K562 (cell line): ENCODE results near the gene MT4. TPM values are rescaled to one million over a fixed set of nuclear protein-coding genes. Genes with fewer than 3 reads are reported as not detected.
A peak's percentile ranks its signal among the peaks of the same experiment; 100 is the strongest.

Experiments used
- ATF7 ChIP-seq: fragments of 450-650 bp; IDR thresholded peaks from 2 replicates; pipeline ENCODE4 v1.7.1; 2014; ENCODE audit warnings: mild to moderate bottlenecking, moderate library complexity
- CBFA2T3 ChIP-seq: fragments of 450-650 bp; IDR thresholded peaks from 2 replicates; pipeline ENCODE4 v1.6.1; 2017
- CHD2 ChIP-seq: IDR thresholded peaks from 2 replicates; pipeline ENCODE4 v1.6.1; 2011; ENCODE audit warnings: low read depth, low read length
- NFXL1 ChIP-seq: fragments of 450-650 bp; formaldehyde crosslinking; IDR thresholded peaks from 2 replicates; pipeline ENCODE4 v1.4.0; 2021; ENCODE audit warnings: mild to moderate bottlenecking
- NR3C1 ChIP-seq: sonication (generic); formaldehyde crosslinking; IDR thresholded peaks from 2 replicates; pipeline ENCODE4 v1.8.1; 2022; ENCODE audit warnings: missing genetic modification reagents
- ZNF586 ChIP-seq: fragments of 450-650 bp; formaldehyde crosslinking; conservative IDR thresholded peaks from 2 replicates; pipeline ENCODE4 v1.4.0; 2020; ENCODE audit warnings: mild to moderate bottlenecking, moderate library complexity
- ZNF695 ChIP-seq: fragments of 450-650 bp; formaldehyde crosslinking; IDR thresholded peaks from 2 replicates; pipeline ENCODE4 v1.4.0; 2020; ENCODE audit warnings: mild to moderate bottlenecking, moderate library complexity
- ZNF76 ChIP-seq: fragments of 250-450 bp; sonication (Bioruptor Pico); IDR thresholded peaks from 2 replicates; pipeline ENCODE4 v1.4.0; 2020; ENCODE audit warnings: mild to moderate bottlenecking, moderate library complexity, borderline replicate concordance
- polyA plus RNA-seq, 8 experiments: library from polyadenylated mRNA; depleted of rRNA in 4 of 8; stranded (reverse) in 5 of 8; unstranded in 3 of 8; fragments of >200 nt; fragmentation: Nextera tagmentation in 2 of 8; fragmentation: Illumina TruSeq in 1 of 8; extraction: Ambion mirVana in 2 of 8; extraction: Trizol in 1 of 8; gene quantifications; 2 replicates each; pipeline versions ENCODE4 v1.2.1 to v1.2.3, GENCODE V29; 2011 to 2014; ENCODE audit warnings: inconsistent platforms in 1 of 8, missing spikeins in 1 of 8
- total RNA-seq, 7 experiments: library from RNA; depleted of rRNA in 6 of 7; stranded (reverse); fragments of >200 nt in 6 of 7; fragmentation: Illumina TruSeq in 2 of 7; extraction: Trizol in 2 of 7; gene quantifications; 2 replicates each; pipeline versions ENCODE4 v1.2.1 to v1.2.3, GENCODE V29; 2011 to 2021; ENCODE audit warnings: low replicate concordance in 1 of 7
- TF ChIP-seq, protein P1 (sequence below): sonication (generic); formaldehyde crosslinking; IDR thresholded peaks from 2 replicates; pipeline ENCODE4 v1.8.0; 2023; ENCODE audit warnings: mild to moderate bottlenecking, missing genetic modification reagents
- TF ChIP-seq, protein P2 (sequence below), 2 experiments: IDR thresholded peaks; 2 replicates each; pipeline ENCODE4 v1.6.1; 2012; ENCODE audit warnings: improper control_type of control experiment in 2 of 2, low read depth in 2 of 2, low read length in 2 of 2, borderline replicate concordance in 1 of 2
- TF ChIP-seq, protein P3 (sequence below): fragments of 250-450 bp; sonication (Bioruptor Pico); IDR thresholded peaks from 2 replicates; pipeline ENCODE4 v1.5.0; 2020; ENCODE audit warnings: mild to moderate bottlenecking, borderline replicate concordance

Gene MT4
- total and polyA plus RNA-seq, 9 of the 15 experiments (the other 6 are each of a cell fraction or from before 2014, with no cell fraction given), result not detected

DNA sequence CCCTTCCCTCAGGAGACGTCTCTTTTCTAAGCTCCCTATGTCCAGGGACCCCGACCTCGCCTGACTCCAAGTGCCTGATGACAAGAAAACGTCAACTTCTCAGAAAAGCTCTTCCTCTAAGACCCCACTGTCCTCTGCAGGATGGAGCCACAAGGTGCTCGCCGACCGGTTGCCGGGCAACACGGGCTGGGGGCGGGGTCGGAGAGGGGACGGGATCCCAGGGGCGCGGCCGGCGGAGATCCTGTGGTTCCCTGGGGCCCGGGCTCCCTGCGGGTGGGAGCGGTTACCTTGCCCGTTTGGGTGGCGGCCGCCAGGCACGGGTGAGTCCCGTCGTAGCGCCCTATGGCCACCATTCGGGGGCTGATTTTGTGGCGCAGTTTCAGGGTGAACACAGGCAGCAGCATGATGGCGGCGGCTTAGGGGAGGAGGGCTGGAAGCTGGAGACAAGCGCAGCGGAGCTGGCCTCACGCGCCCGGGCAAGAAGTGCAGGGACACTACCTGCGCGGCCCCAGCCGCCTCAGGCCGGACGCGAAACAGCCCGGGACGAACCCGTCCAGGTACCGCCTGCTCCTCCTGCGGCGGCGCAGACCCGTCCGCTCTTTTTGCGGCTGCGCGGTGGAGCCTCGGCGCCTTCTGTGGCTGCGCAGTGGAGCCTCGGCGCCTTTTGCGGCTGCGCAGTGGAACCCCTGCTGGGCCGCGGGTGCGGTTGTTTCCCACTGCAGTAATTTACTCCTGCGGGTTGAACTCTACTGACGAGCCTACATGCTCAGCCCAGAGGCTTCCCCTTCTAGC, 45.2 kb upstream of the MT4 start, which contains the start of gene BBS2 (continued):
- TF ChIP-seq, protein P1, sequence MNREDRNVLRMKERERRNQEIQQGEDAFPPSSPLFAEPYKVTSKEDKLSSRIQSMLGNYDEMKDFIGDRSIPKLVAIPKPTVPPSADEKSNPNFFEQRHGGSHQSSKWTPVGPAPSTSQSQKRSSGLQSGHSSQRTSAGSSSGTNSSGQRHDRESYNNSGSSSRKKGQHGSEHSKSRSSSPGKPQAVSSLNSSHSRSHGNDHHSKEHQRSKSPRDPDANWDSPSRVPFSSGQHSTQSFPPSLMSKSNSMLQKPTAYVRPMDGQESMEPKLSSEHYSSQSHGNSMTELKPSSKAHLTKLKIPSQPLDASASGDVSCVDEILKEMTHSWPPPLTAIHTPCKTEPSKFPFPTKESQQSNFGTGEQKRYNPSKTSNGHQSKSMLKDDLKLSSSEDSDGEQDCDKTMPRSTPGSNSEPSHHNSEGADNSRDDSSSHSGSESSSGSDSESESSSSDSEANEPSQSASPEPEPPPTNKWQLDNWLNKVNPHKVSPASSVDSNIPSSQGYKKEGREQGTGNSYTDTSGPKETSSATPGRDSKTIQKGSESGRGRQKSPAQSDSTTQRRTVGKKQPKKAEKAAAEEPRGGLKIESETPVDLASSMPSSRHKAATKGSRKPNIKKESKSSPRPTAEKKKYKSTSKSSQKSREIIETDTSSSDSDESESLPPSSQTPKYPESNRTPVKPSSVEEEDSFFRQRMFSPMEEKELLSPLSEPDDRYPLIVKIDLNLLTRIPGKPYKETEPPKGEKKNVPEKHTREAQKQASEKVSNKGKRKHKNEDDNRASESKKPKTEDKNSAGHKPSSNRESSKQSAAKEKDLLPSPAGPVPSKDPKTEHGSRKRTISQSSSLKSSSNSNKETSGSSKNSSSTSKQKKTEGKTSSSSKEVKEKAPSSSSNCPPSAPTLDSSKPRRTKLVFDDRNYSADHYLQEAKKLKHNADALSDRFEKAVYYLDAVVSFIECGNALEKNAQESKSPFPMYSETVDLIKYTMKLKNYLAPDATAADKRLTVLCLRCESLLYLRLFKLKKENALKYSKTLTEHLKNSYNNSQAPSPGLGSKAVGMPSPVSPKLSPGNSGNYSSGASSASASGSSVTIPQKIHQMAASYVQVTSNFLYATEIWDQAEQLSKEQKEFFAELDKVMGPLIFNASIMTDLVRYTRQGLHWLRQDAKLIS (CRISPR knock-in tag), result 0 out of 2 replicates have a peak, but pooled peaks have one; percentile 31
- TF ChIP-seq ATF7, result peak; percentile 61; the same call in 1 of the 2 replicates
- TF ChIP-seq, protein P2, sequence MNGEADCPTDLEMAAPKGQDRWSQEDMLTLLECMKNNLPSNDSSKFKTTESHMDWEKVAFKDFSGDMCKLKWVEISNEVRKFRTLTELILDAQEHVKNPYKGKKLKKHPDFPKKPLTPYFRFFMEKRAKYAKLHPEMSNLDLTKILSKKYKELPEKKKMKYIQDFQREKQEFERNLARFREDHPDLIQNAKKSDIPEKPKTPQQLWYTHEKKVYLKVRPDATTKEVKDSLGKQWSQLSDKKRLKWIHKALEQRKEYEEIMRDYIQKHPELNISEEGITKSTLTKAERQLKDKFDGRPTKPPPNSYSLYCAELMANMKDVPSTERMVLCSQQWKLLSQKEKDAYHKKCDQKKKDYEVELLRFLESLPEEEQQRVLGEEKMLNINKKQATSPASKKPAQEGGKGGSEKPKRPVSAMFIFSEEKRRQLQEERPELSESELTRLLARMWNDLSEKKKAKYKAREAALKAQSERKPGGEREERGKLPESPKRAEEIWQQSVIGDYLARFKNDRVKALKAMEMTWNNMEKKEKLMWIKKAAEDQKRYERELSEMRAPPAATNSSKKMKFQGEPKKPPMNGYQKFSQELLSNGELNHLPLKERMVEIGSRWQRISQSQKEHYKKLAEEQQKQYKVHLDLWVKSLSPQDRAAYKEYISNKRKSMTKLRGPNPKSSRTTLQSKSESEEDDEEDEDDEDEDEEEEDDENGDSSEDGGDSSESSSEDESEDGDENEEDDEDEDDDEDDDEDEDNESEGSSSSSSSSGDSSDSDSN (IDR thresholded peaks at IDR 0.05; ENCODE audit: borderline replicate concordance in 1 of 2, low read depth in 2 of 2, low read length in 2 of 2), result no peak
- TF ChIP-seq, protein P3, sequence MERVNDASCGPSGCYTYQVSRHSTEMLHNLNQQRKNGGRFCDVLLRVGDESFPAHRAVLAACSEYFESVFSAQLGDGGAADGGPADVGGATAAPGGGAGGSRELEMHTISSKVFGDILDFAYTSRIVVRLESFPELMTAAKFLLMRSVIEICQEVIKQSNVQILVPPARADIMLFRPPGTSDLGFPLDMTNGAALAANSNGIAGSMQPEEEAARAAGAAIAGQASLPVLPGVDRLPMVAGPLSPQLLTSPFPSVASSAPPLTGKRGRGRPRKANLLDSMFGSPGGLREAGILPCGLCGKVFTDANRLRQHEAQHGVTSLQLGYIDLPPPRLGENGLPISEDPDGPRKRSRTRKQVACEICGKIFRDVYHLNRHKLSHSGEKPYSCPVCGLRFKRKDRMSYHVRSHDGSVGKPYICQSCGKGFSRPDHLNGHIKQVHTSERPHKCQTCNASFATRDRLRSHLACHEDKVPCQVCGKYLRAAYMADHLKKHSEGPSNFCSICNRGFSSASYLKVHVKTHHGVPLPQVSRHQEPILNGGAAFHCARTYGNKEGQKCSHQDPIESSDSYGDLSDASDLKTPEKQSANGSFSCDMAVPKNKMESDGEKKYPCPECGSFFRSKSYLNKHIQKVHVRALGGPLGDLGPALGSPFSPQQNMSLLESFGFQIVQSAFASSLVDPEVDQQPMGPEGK (CRISPR knock-in tag), result no peak
- no peak for TF ChIP-seq ZNF586 (CRISPR knock-in tag)
- no peak for TF ChIP-seq NR3C1 (CRISPR knock-in tag)
- TF ChIP-seq CBFA2T3, result no peak
- no peak for TF ChIP-seq ZNF695 (CRISPR knock-in tag)
- peak; percentile 23; the same call in 1 of the 2 replicates for TF ChIP-seq NFXL1
- TF ChIP-seq CHD2, result no peak
- TF ChIP-seq ZNF76 (CRISPR knock-in tag), result peak; percentile 27; the same call in 1 of the 2 replicates
